Endodermal cell (in vitro differentiated cells): Measurements from ENCODE around the gene PTGS1. TPM values are rescaled to one million over a fixed set of nuclear protein-coding genes. Genes with fewer than 3 reads are reported as not detected.
"Not testable (repeated sequence)": the region's sequence is repeated elsewhere in the genome, so short reads cannot be mapped to it uniquely, and the experiment has no call there.

Source experiments
- DNase-seq: peaks from one replicate; pipeline ENCODE4 v3.0.0-alpha.2; 2017
- H3K27ac ChIP-seq: 2 replicates; pipeline ENCODE4 v1.5.1; 2013; ENCODE audit warnings: mild to moderate bottlenecking, low read depth, low read length, moderate library complexity
- H3K27me3 ChIP-seq: 2 replicates; pipeline ENCODE4 v1.6.1; 2013; ENCODE audit warnings: mild to moderate bottlenecking, low read length, moderate library complexity; ENCODE audit not compliant: insufficient read depth, control insufficient read depth, poor library complexity, severe bottlenecking
- H3K36me3 ChIP-seq: 2 replicates; pipeline ENCODE4 v1.7.0; 2013; ENCODE audit warnings: mild to moderate bottlenecking, low read length, moderate library complexity; ENCODE audit not compliant: control insufficient read depth, insufficient read depth
- H3K4me1 ChIP-seq: one replicate; pipeline ENCODE4 v1.7.0; 2013; ENCODE audit warnings: low read length; ENCODE audit not compliant: control insufficient read depth, insufficient read depth
- H3K4me3 ChIP-seq: 2 replicates; pipeline ENCODE4 v1.5.1; 2013; ENCODE audit warnings: mild to moderate bottlenecking, low read length, moderate library complexity
- H3K9ac ChIP-seq: 2 replicates; pipeline ENCODE4 v1.6.1; 2013; ENCODE audit warnings: mild to moderate bottlenecking, low read length, moderate library complexity; ENCODE audit not compliant: poor library complexity, severe bottlenecking; ENCODE audit errors: extremely low read depth
- H3K9me3 ChIP-seq: 2 replicates; pipeline ENCODE4 v1.6.1; 2013; ENCODE audit warnings: mild to moderate bottlenecking, low read length, moderate library complexity; ENCODE audit not compliant: control insufficient read depth
- H3K27ac Mint-ChIP-seq: 2 replicates; pipeline ENCODE4 v1.8.0; 2020; ENCODE audit warnings: mixed read lengths
- H3K27me3 Mint-ChIP-seq: 2 replicates; pipeline ENCODE4 v1.8.0; 2021; ENCODE audit warnings: mild to moderate bottlenecking, mixed read lengths; ENCODE audit not compliant: insufficient read depth
- H3K36me3 Mint-ChIP-seq: 2 replicates; pipeline ENCODE4 v1.8.0; 2020; ENCODE audit warnings: low read depth, mixed read lengths
- H3K4me1 Mint-ChIP-seq: 2 replicates; pipeline ENCODE4 v1.8.0; 2020; ENCODE audit warnings: mixed read lengths
- H3K4me3 Mint-ChIP-seq: 2 replicates; pipeline ENCODE4 v1.8.0; 2020; ENCODE audit warnings: mild to moderate bottlenecking, moderate library complexity, mixed read lengths
- H3K9me3 Mint-ChIP-seq: 2 replicates; pipeline ENCODE4 v1.8.0; 2020; ENCODE audit warnings: mild to moderate bottlenecking, mixed read lengths
- CTCF ChIP-seq: fragments of 200-600 bp; sonication (generic); conservative IDR thresholded peaks from 2 replicates; pipeline ENCODE4 v1.5.0; 2021; ENCODE audit warnings: antibody characterized with exemption, mild to moderate bottlenecking
- WGBS, 2 experiments: methylation state at CpG; one replicate each; pipeline versions ENCODE4 v1.1.5 to v1.1.7; 2013; ENCODE audit warnings: missing lambda C conversion rate in 2 of 2, mixed read lengths in 1 of 2; ENCODE audit not compliant: insufficient coverage in 1 of 2, insufficient read length in 1 of 2; 5-methylcytosine and 5-hydroxymethylcytosine counted together
- total RNA-seq, 2 donors: library from RNA; stranded (reverse); fragmentation: NEBNext Ultra II Directional in 1 of 2; extraction: Animal tissue kit (Norgen Biotek cat#: 25700) in 1 of 2; gene quantifications; 2 replicates in 1 of 2; 3 replicates in 1 of 2; pipeline ENCODE4 v1.2.1, GENCODE V29; 2021

PTGS1 gene
- total RNA-seq, 2 donors from 2014 or later, result 0.84 to 1.1 TPM

- H3K4me1 Mint-ChIP-seq, result peaks cover 11% of the 10 kb centered on the region
- no peaks in the 10 kb centered on the region for H3K36me3 Mint-ChIP-seq
- no peaks in the 10 kb centered on the region for H3K9me3 ChIP-seq
- WGBS, 2 experiments, result 94 to 100% methylated on average over 1 to 2 of the region's 3 CpGs
- no peak overlapping the region for H3K27ac Mint-ChIP-seq
- H3K4me3 ChIP-seq, result no peak overlapping the region
- peaks cover 15% of the 10 kb centered on the region for H3K9me3 Mint-ChIP-seq
- H3K27ac ChIP-seq, result no peak overlapping the region
- no peaks in the 10 kb centered on the region for H3K36me3 ChIP-seq
- no peak for TF ChIP-seq CTCF
- H3K4me3 Mint-ChIP-seq, result no peak overlapping the region
- no peaks in the 10 kb centered on the region for H3K4me1 ChIP-seq
- H3K27me3 ChIP-seq, result peaks cover 21% of the 10 kb centered on the region
- H3K27me3 Mint-ChIP-seq, result peaks cover 55% of the 10 kb centered on the region
- H3K9ac ChIP-seq, result no peak overlapping the region
- no peak for DNase-seq
These were observed 32.0 kb downstream of the PTGS1 start for GRCh38 chr9:122402874-122403273.

DNA sequence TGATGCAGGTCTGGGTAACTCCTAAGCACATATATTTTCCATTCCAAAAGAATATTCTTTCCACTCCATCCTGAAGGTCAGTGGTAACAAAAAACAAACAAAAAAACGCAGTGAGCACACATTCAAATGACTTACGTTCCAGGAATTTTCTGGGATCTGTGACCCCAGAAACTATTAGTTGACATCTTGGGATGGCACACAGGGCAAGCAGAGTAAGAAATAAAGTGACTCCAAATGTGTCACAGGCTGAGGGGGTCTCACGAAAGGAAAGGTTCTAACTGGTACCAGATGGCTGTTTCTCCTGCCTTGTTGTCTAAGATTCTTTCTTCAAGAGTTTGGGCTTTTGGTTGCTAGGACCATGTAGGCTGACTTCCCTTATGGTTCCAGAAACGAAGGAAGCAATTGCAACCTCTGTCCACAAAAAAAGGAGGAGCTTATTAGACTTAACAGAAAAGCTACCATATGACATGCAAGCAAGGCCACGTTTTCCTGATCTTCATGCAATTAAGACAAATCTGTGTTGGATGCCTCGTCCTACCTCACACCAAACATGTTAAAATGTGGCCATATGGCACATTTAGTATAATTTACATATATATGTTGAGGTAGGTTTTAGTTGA lies 32.7 kb downstream of the PTGS1 start:
- no peak overlapping the region for H3K4me3 Mint-ChIP-seq
- no peaks in the 10 kb centered on the region for H3K36me3 Mint-ChIP-seq
- H3K9me3 Mint-ChIP-seq, result peaks cover 15% of the 10 kb centered on the region
- no peak for DNase-seq
- no peak overlapping the region for H3K9ac ChIP-seq
- peaks cover 25% of the 10 kb centered on the region for H3K27me3 ChIP-seq
- no peaks in the 10 kb centered on the region for H3K9me3 ChIP-seq
- H3K4me1 Mint-ChIP-seq, result peaks cover 8% of the 10 kb centered on the region
- no peaks in the 10 kb centered on the region for H3K36me3 ChIP-seq
- H3K4me1 ChIP-seq, result no peaks in the 10 kb centered on the region
- H3K27ac ChIP-seq, result no peak overlapping the region
- 72 to 82% methylated on average over 5 to 6 of the region's 6 CpGs for WGBS, 2 experiments
- no peak overlapping the region for H3K27ac Mint-ChIP-seq
- no peak for TF ChIP-seq CTCF
- no peak overlapping the region for H3K4me3 ChIP-seq
- H3K27me3 Mint-ChIP-seq, result peaks cover 57% of the 10 kb centered on the region

GRCh38 chr9:122405304-122406069 lies 34.7 kb downstream of the PTGS1 start:
- H3K27ac ChIP-seq, H3K36me3 Mint-ChIP-seq, H3K4me1 ChIP-seq, H3K27ac Mint-ChIP-seq, H3K36me3 ChIP-seq, H3K9ac ChIP-seq, H3K4me3 ChIP-seq, DNase-seq, H3K4me1 Mint-ChIP-seq, H3K9me3 ChIP-seq: not testable (repeated sequence)
- peaks cover 15% of the 10 kb centered on the region for H3K9me3 Mint-ChIP-seq
- H3K4me3 Mint-ChIP-seq, result peak overlapping the region; percentile 49
- 81 to 88% methylated on average over 8 to 15 of the region's 15 CpGs for WGBS, 2 experiments
- H3K27me3 ChIP-seq, result peaks cover 25% of the 10 kb centered on the region
- H3K27me3 Mint-ChIP-seq, result peaks cover 53% of the 10 kb centered on the region
